Caco-2 (cell line): ENCODE data around the gene PRDX6. TPM values are rescaled to one million over a fixed set of nuclear protein-coding genes. Genes with fewer than 3 reads are reported as not detected.

Experiments
- BruUV-seq: library from RNA; stranded (reverse); fragments of 400-500 nt; replicated peaks from 2 replicates; lab custom pipeline; 2021; lab: Mats Ljungman, UMichigan
- CTCF ChIA-PET: fragments of 300-600 bp; sonication (Branson Sonifier 250); formaldehyde crosslinking; loops from one replicate; lab custom pipeline; 2022; ENCODE audit warnings: antibody characterized with exemption; lab: Charles Lee
- POLR2A ChIA-PET: fragments of 300-600 bp; sonication (Branson Sonifier 250); formaldehyde crosslinking; loops from one replicate; lab custom pipeline; 2022; ENCODE audit warnings: antibody characterized with exemption; lab: Charles Lee
- DNase-seq, 2 experiments: peaks; one replicate each; pipeline versions ENCODE4 v3.0.0 to v3.0.0-alpha.2; 2020 to 2022
- H3K27me3 ChIP-seq: replicated peaks from 2 replicates; pipeline ENCODE4 v1.6.0; 2011; ENCODE audit warnings: low read length; ENCODE audit not compliant: control insufficient read depth, insufficient read depth
- H3K36me3 ChIP-seq: 2 replicates; pipeline ENCODE4 v1.5.1; 2011; ENCODE audit warnings: low read length; ENCODE audit not compliant: control insufficient read depth, insufficient read depth
- H3K4me1 ChIP-seq: fragments of 250-450 bp; sonication (Bioruptor Pico); 2 replicates; pipeline ENCODE4 v1.5.1; 2020; ENCODE audit warnings: mild to moderate bottlenecking
- H3K4me3 ChIP-seq: 2 replicates; pipeline ENCODE4 v1.5.1; 2011; ENCODE audit warnings: low read depth, mild to moderate bottlenecking, control low read depth, low read length
- H3K9me3 ChIP-seq: fragments of 250-450 bp; sonication (Bioruptor Pico); 2 replicates; pipeline ENCODE4 v1.5.1; 2020; ENCODE audit warnings: mild to moderate bottlenecking, moderate library complexity
- H3K27ac Mint-ChIP-seq: one replicate; pipeline ENCODE4 v1.8.0; 2022; ENCODE audit warnings: mixed read lengths; ENCODE audit not compliant: unreplicated experiment
- H3K27me3 Mint-ChIP-seq: one replicate; pipeline ENCODE4 v1.8.0; 2022; ENCODE audit warnings: mixed read lengths; ENCODE audit not compliant: insufficient read depth, unreplicated experiment
- H3K36me3 Mint-ChIP-seq: one replicate; pipeline ENCODE4 v1.8.0; 2022; ENCODE audit warnings: mild to moderate bottlenecking, mixed read lengths; ENCODE audit not compliant: insufficient read depth, unreplicated experiment
- H3K4me1 Mint-ChIP-seq: one replicate; pipeline ENCODE4 v1.8.0; 2022; ENCODE audit warnings: low read depth, mixed read lengths; ENCODE audit not compliant: unreplicated experiment
- H3K4me3 Mint-ChIP-seq: one replicate; pipeline ENCODE4 v1.8.0; 2022; ENCODE audit warnings: mild to moderate bottlenecking, moderate library complexity, mixed read lengths; ENCODE audit not compliant: unreplicated experiment
- H3K9me3 Mint-ChIP-seq: one replicate; pipeline ENCODE4 v1.8.0; 2022; ENCODE audit warnings: mixed read lengths; ENCODE audit not compliant: unreplicated experiment
- intact Hi-C: fragments of 100-400 bp; cut with micrococcal nuclease; formaldehyde crosslinking; loops from one replicate; pipeline ENCODE4 v1.10.0; 2022; ENCODE audit not compliant: unreplicated experiment
- total RNA-seq: library from RNA; stranded (reverse); gene quantifications from 2 replicates; pipeline ENCODE4 v1.2.3, GENCODE V29; 2022
- TF ChIP-seq, protein P1 (sequence below), 2 experiments: fragments of 200-600 bp in 1 of 2; IDR thresholded peaks; 1 replicate in 1 of 2; 2 replicates in 1 of 2; pipeline versions ENCODE4 v1.5.1 to v1.8.0; 2011 to 2022; ENCODE audit warnings: antibody characterized with exemption in 1 of 2, control low read depth in 1 of 2, inconsistent platforms in 1 of 2, low read depth in 1 of 2, low read length in 1 of 2, mild to moderate bottlenecking in 1 of 2, moderate library complexity in 1 of 2; ENCODE audit not compliant: insufficient read depth in 1 of 2, severe bottlenecking in 1 of 2, unreplicated experiment in 1 of 2

The PRDX6 gene
- total RNA-seq, 1 experiment from 2014 or later = 540 TPM

DNA sequence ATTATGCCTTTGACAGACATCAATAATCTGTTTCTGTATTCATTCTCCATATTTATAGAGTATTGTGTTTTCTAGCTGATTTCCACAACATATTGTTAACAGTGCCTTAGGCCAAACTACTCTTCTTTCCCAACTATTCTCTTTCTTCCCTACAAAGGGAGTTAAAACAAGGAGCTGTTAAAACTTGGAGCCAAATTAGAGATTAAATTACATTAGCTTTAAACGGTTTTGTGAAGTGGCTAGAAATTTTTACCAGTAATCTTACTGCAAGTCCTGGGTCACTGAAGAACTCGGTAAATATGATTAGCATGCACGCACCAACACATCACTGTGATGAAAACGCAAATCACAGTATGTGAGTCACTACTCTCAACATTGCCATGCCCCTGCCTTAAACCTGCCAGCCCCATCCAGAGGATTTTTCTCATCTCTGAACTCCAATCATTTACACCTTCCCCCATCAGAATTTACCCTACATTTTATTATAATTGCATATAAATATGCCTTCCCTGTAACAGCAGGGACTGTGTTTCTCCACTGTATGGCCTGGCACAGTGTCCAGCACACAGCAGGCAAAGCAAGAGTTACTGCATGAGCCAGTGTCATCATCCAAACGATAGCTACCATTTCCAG is 1.5 kb upstream of the PRDX6 start:
- intact Hi-C loops = loop anchor here (2.0 to 10.0 kb wide), 3 partner anchors 393 to 759 kb away; partner anchors contain the start of genes RC3H1 and ZBTB37
- peaks cover 37% of the 10 kb centered on the region for H3K4me1 Mint-ChIP-seq
- peaks cover 70% of the 10 kb centered on the region for H3K36me3 Mint-ChIP-seq
- ChIA-PET POLR2A (interaction anchor here (0.9 to 1.4 kb wide), 4 partner anchors 11 to 392 kb away, joined by 3 to 8 read pairs (median 6); partner anchors contain the start of genes GAS5 and ZBTB37), CTCF (no interaction called here)
- no peaks in the 10 kb centered on the region for H3K27me3 Mint-ChIP-seq
- peaks cover 11% of the 10 kb centered on the region for H3K9me3 ChIP-seq
- peaks cover 32% of the 10 kb centered on the region for H3K4me1 ChIP-seq
- TF ChIP-seq, protein P1, sequence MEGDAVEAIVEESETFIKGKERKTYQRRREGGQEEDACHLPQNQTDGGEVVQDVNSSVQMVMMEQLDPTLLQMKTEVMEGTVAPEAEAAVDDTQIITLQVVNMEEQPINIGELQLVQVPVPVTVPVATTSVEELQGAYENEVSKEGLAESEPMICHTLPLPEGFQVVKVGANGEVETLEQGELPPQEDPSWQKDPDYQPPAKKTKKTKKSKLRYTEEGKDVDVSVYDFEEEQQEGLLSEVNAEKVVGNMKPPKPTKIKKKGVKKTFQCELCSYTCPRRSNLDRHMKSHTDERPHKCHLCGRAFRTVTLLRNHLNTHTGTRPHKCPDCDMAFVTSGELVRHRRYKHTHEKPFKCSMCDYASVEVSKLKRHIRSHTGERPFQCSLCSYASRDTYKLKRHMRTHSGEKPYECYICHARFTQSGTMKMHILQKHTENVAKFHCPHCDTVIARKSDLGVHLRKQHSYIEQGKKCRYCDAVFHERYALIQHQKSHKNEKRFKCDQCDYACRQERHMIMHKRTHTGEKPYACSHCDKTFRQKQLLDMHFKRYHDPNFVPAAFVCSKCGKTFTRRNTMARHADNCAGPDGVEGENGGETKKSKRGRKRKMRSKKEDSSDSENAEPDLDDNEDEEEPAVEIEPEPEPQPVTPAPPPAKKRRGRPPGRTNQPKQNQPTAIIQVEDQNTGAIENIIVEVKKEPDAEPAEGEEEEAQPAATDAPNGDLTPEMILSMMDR (IDR thresholded peaks at IDR 0.05; ENCODE audit: insufficient read depth in 1 of 2, low read depth in 1 of 2, low read length in 1 of 2, severe bottlenecking in 1 of 2, unreplicated experiment in 1 of 2) = no peak
- peak overlapping the region; percentile 97 for H3K27ac Mint-ChIP-seq
- no peak for DNase-seq
- no peaks in the 10 kb centered on the region for H3K27me3 ChIP-seq
- H3K36me3 ChIP-seq = peaks cover 5% of the 10 kb centered on the region
- no peaks in the 10 kb centered on the region for H3K9me3 Mint-ChIP-seq
- peak overlapping the region; percentile 74 for H3K4me3 ChIP-seq
- BruUV-seq = no TSS peak
- H3K4me3 Mint-ChIP-seq = peak overlapping the region; percentile 93

DNA sequence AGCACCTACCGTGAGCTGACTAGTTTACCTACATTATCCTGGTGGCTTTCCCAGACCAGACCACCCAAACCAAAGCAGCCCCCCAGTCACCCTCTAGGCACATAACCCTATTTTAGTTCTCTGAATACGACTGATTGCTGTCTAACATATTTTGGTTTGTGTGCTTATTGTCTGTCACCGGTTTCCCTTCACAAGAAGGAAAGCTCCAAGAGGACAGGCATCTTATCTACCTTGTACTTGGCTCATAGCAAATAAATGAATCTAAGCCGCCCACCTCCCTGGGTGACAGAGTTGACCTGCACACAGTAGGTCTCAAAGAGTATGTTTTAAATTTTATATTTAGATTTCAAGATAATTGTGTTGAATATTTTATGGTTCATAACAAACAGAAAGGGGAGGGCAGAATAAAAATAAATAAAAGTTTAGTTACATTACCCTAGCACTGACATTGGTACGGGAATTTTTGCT is 904 bp upstream of the PRDX6 start:
- Histone ChIP-seq H3K4me1 (peaks cover 32% of the 10 kb centered on the region), H3K9me3 (peaks cover 5% of the 10 kb centered on the region), H3K4me3 (peak overlapping the region; percentile 74), H3K27me3 (no peaks in the 10 kb centered on the region), H3K36me3 (peaks cover 4% of the 10 kb centered on the region)
- ChIA-PET CTCF (interaction anchor here (0.8 to 1.2 kb wide), 2 partner anchors 9 to 12 kb away, joined by 3 read pairs; no protein-coding TSS in a partner anchor), POLR2A (interaction anchor here (0.9 to 1.5 kb wide), 5 partner anchors 11 to 239 kb away, joined by 3 to 8 read pairs (median 4); partner anchors contain the start of gene KLHL20)
- Mint-ChIP-seq H3K4me3 (peak overlapping the region; percentile 93), H3K27ac (peak overlapping the region; percentile 97), H3K9me3 (no peaks in the 10 kb centered on the region), H3K27me3 (no peaks in the 10 kb centered on the region), H3K4me1 (peaks cover 37% of the 10 kb centered on the region), H3K36me3 (peaks cover 70% of the 10 kb centered on the region)
- TF ChIP-seq, protein P1 (IDR thresholded peaks at IDR 0.05; ENCODE audit: insufficient read depth in 1 of 2, low read depth in 1 of 2, low read length in 1 of 2, severe bottlenecking in 1 of 2, unreplicated experiment in 1 of 2) = no peak
- TSS peak; percentile 76 for BruUV-seq
- intact Hi-C loops = loop anchor here (5.0 to 10.0 kb wide), 2 partner anchors 546 to 759 kb away; partner anchors contain the start of gene RC3H1
- no peak for DNase-seq

DNA sequence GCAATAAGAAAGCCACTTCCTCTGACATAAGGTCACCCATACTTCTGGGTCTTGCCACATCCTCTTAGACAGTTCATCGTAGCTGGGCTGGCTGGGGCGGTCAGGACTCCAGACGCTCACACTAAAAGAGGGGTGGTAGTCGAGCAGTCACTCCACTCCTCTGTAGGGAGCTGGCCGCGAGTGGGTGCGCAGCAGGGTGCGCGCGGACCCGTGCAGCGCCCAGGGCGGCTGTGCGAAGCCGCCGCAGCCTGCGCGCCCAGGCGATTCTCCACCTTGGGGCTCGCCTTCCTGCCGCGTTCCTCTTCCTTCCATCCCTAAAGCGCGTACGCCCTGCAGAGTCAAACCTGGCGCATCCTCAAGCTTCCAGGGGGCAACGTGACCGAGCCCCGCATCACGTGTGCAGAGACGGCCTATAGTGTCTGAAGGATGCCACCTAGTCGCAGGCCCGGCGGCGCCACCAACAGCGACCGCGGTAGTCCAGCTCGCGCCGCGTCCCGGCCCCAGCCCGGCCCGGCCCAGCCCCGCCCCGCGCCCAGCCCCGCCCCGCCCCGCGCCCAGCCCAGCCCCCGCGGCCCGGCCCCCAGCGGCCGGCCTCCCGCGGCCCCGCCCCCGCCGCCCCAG is 360 bp upstream of the PRDX6 start:
- POLR2A ChIA-PET = interaction anchor here (0.7 to 1.5 kb wide), 7 partner anchors 10 to 391 kb away, joined by 3 to 8 read pairs (median 4); partner anchors contain the start of genes KLHL20 and ZBTB37

More for the DNA sequence above, 360 bp upstream of the PRDX6 start:
- Mint-ChIP-seq H3K36me3 (peaks cover 70% of the 10 kb centered on the region), H3K4me1 (peaks cover 41% of the 10 kb centered on the region), H3K9me3 (no peaks in the 10 kb centered on the region), H3K27me3 (no peaks in the 10 kb centered on the region), H3K27ac (peak overlapping the region; percentile 97), H3K4me3 (peak overlapping the region; percentile 93)
- TF ChIP-seq, protein P1 (IDR thresholded peaks at IDR 0.05; ENCODE audit: insufficient read depth in 1 of 2, low read depth in 1 of 2, low read length in 1 of 2, severe bottlenecking in 1 of 2, unreplicated experiment in 1 of 2) = no peak
- DNase-seq = peak; percentile 92 to 95
- CTCF ChIA-PET = interaction anchor here (0.8 to 1.2 kb wide), 2 partner anchors 9 to 12 kb away, joined by 3 read pairs; no protein-coding TSS in a partner anchor
- H3K36me3 ChIP-seq = peaks cover 9% of the 10 kb centered on the region
- intact Hi-C loops = loop anchor here (1.0 to 10.0 kb wide), 3 partner anchors 13 to 758 kb away; partner anchors contain the start of gene RC3H1
- BruUV-seq = no TSS peak
- H3K4me1 ChIP-seq = peaks cover 32% of the 10 kb centered on the region
- H3K4me3 ChIP-seq = peak overlapping the region; percentile 89
- H3K27me3 ChIP-seq = no peaks in the 10 kb centered on the region
- H3K9me3 ChIP-seq = peaks cover 2% of the 10 kb centered on the region; the same call in 1 of the 2 replicates
